H1 (cell line): Measurements from ENCODE around the gene PANX2. TPM values are rescaled to one million over a fixed set of nuclear protein-coding genes. Genes with fewer than 3 reads are reported as not detected.
A peak's percentile ranks its signal among the peaks of the same experiment; 100 is the strongest.

ENCODE experiments used
- CTCF ChIA-PET: fragments of 300-600 bp; sonication (Branson Sonifier 250); formaldehyde crosslinking; loops from one replicate; lab custom pipeline; 2021; ENCODE audit not compliant: partially characterized antibody; lab: Charles Lee
- POLR2A ChIA-PET: fragments of 300-600 bp; sonication (Branson Sonifier 250); formaldehyde crosslinking; loops from one replicate; lab custom pipeline; 2021; ENCODE audit warnings: inconsistent platforms; ENCODE audit not compliant: partially characterized antibody; lab: Charles Lee
- DNase-seq, 2 experiments: peaks; one replicate each; pipeline versions ENCODE4 v3.0.0 to v3.0.0-alpha.2; 2010 to 2022; ENCODE audit warnings: low spot score in 2 of 2, low read depth in 1 of 2, mixed read lengths in 1 of 2
- FAIRE-seq: peaks from 2 replicates; lab custom pipeline; 2011; peaks lifted over from hg19 to GRCh38; lab: Jason Lieb, UNC
- H2AFZ ChIP-seq: 2 replicates; pipeline ENCODE4 v1.8.1; 2012; ENCODE audit warnings: low read length, inconsistent platforms
- H2AK5ac ChIP-seq: 2 replicates; pipeline ENCODE4 v1.6.1; 2013; ENCODE audit warnings: low read depth, low read length
- H2BK120ac ChIP-seq: replicated peaks from 2 replicates; pipeline ENCODE3; 2013; ENCODE audit warnings: low read depth, low read length, inconsistent platforms
- H2BK12ac ChIP-seq: 2 replicates; pipeline ENCODE4 v1.6.1; 2013; ENCODE audit warnings: low read depth, low read length
- H2BK15ac ChIP-seq: 2 replicates; pipeline ENCODE4 v1.6.1; 2013; ENCODE audit warnings: low read length
- H2BK20ac ChIP-seq: 2 replicates; pipeline ENCODE4 v1.6.1; 2013; ENCODE audit warnings: low read length
- H2BK5ac ChIP-seq: 2 replicates; pipeline ENCODE4 v1.6.1; 2013; ENCODE audit warnings: low read depth, low read length
- H3K14ac ChIP-seq: 2 replicates; pipeline ENCODE4 v1.6.1; 2013; ENCODE audit warnings: inconsistent platforms; ENCODE audit not compliant: insufficient read length
- H3K18ac ChIP-seq: 2 replicates; pipeline ENCODE4 v1.6.1; 2013; ENCODE audit warnings: low read length; ENCODE audit errors: extremely low read depth
- H3K23ac ChIP-seq: 2 replicates; pipeline ENCODE4 v1.6.1; 2013; ENCODE audit warnings: inconsistent platforms; ENCODE audit not compliant: insufficient read length
- H3K23me2 ChIP-seq: 2 replicates; pipeline ENCODE4 v1.6.1; 2013; ENCODE audit warnings: low read depth, low read length
- H3K27ac ChIP-seq: 2 replicates; pipeline ENCODE4 v1.6.1; 2011; ENCODE audit warnings: low read depth, low read length, inconsistent platforms
- H3K27me3 ChIP-seq, 4 experiments: replicated peaks in 1 of 4; 1 replicate in 1 of 4; 2 replicates in 3 of 4; pipeline versions ENCODE4 v1.6.1 to v1.8.1; 2011 to 2013; ENCODE audit warnings: low read length in 3 of 4, mild to moderate bottlenecking in 3 of 4, inconsistent platforms in 2 of 4, mixed read lengths in 2 of 4, moderate library complexity in 1 of 4; ENCODE audit not compliant: control insufficient read depth in 3 of 4, insufficient read depth in 3 of 4; ENCODE audit errors: extremely low read depth in 1 of 4
- H3K36me3 ChIP-seq, 4 experiments: 2 replicates each; pipeline versions ENCODE4 v1.6.1 to v1.8.1; 2011 to 2013; ENCODE audit warnings: mild to moderate bottlenecking in 4 of 4, low read length in 3 of 4, moderate library complexity in 2 of 4, control low read depth in 1 of 4, inconsistent platforms in 1 of 4; ENCODE audit not compliant: insufficient read depth in 4 of 4, control insufficient read depth in 2 of 4
- H3K4ac ChIP-seq: replicated peaks from 2 replicates; pipeline ENCODE3; 2013; ENCODE audit warnings: low read length, low read depth, mixed read lengths, inconsistent platforms; ENCODE audit not compliant: insufficient read length
- H3K4me1 ChIP-seq, 4 experiments: replicated peaks in 1 of 4; 1 replicate in 1 of 4; 2 replicates in 3 of 4; pipeline versions ENCODE4 v1.6.1 to v1.8.1; 2011 to 2013; ENCODE audit warnings: low read length in 3 of 4, inconsistent platforms in 2 of 4, mixed read lengths in 1 of 4; ENCODE audit not compliant: insufficient read depth in 4 of 4, control insufficient read depth in 3 of 4
- H3K4me2 ChIP-seq, 2 experiments: 2 replicates each; pipeline versions ENCODE4 v1.6.1 to v1.8.1; 2011 to 2013; ENCODE audit warnings: low read depth in 2 of 2, low read length in 2 of 2, control low read depth in 1 of 2, inconsistent platforms in 1 of 2, mild to moderate bottlenecking in 1 of 2; ENCODE audit not compliant: insufficient read depth in 1 of 2
- H3K4me3 ChIP-seq, 4 experiments: fragments of 200-600, 300-600 bp in 1 of 4; sonication (generic), shearing (Covaris generic), sonication (Bioruptor Twin) in 1 of 4; 2 replicates each; pipeline versions ENCODE4 v1.5.1 to v1.8.1; 2011 to 2016; ENCODE audit warnings: low read length in 4 of 4, low read depth in 3 of 4, control low read depth in 2 of 4, inconsistent platforms in 2 of 4, mild to moderate bottlenecking in 2 of 4, mixed read lengths in 1 of 4, moderate library complexity in 1 of 4; ENCODE audit not compliant: insufficient read depth in 2 of 4; ENCODE audit errors: extremely low read depth in 1 of 4
- H3K56ac ChIP-seq: replicated peaks from 2 replicates; pipeline ENCODE3; 2013; ENCODE audit warnings: low read depth, mild to moderate bottlenecking, mixed read lengths, low read length, inconsistent platforms; ENCODE audit not compliant: insufficient read length
- H3K79me1 ChIP-seq: 2 replicates; pipeline ENCODE4 v1.6.1; 2013; ENCODE audit warnings: low read depth, low read length, control low read depth
- H3K79me2 ChIP-seq, 2 experiments: 2 replicates each; pipeline versions ENCODE4 v1.6.1 to v1.8.1; 2012 to 2013; ENCODE audit warnings: low read length in 2 of 2, mild to moderate bottlenecking in 2 of 2, inconsistent platforms in 1 of 2; ENCODE audit not compliant: insufficient read depth in 2 of 2, control insufficient read depth in 1 of 2
- H3K9ac ChIP-seq, 4 experiments: replicated peaks in 1 of 4; 1 replicate in 1 of 4; 2 replicates in 3 of 4; pipeline versions ENCODE4 v1.6.1 to v1.8.1; 2011 to 2013; ENCODE audit warnings: low read depth in 3 of 4, low read length in 3 of 4, control low read depth in 2 of 4, mild to moderate bottlenecking in 2 of 4, moderate library complexity in 2 of 4, inconsistent platforms in 1 of 4; ENCODE audit errors: extremely low read depth in 1 of 4
- H3K9me3 ChIP-seq, 2 experiments: 2 replicates each; pipeline versions ENCODE4 v1.6.1 to v1.8.1; 2012 to 2013; ENCODE audit warnings: mild to moderate bottlenecking in 2 of 2, moderate library complexity in 2 of 2, control low read depth in 1 of 2, inconsistent platforms in 1 of 2, low read depth in 1 of 2, low read length in 1 of 2, mixed read lengths in 1 of 2; ENCODE audit not compliant: insufficient read depth in 2 of 2
- H4K20me1 ChIP-seq, 2 experiments: replicated peaks in 1 of 2; 2 replicates each; pipeline versions ENCODE3 to v1.8.1; 2011 to 2013; ENCODE audit warnings: inconsistent platforms in 2 of 2, low read length in 2 of 2, mild to moderate bottlenecking in 1 of 2; ENCODE audit not compliant: insufficient read depth in 2 of 2, control insufficient read depth in 1 of 2
- H4K5ac ChIP-seq: 2 replicates; pipeline ENCODE4 v1.6.1; 2013; ENCODE audit warnings: low read length, low read depth, mixed read lengths, inconsistent platforms; ENCODE audit not compliant: insufficient read length
- H4K8ac ChIP-seq: 2 replicates; pipeline ENCODE4 v1.8.0; 2013; ENCODE audit warnings: mild to moderate bottlenecking, moderate library complexity, low read length, inconsistent platforms; ENCODE audit not compliant: insufficient read depth; ENCODE audit errors: extremely low read depth
- H4K91ac ChIP-seq: replicated peaks from 2 replicates; pipeline ENCODE3; 2013; ENCODE audit warnings: low read length, mixed read lengths, inconsistent platforms; ENCODE audit not compliant: insufficient read length
- BRCA1 ChIP-seq: IDR thresholded peaks from 2 replicates; pipeline ENCODE4 v1.6.1; 2012; ENCODE audit warnings: low read depth, low read length, improper control_type of control experiment
- CHD2 ChIP-seq: IDR thresholded peaks from 2 replicates; pipeline ENCODE4 v1.6.1; 2012; ENCODE audit warnings: low read length, improper control_type of control experiment
- CTBP2 ChIP-seq: IDR thresholded peaks from 2 replicates; pipeline ENCODE4 v1.7.0; 2011; ENCODE audit warnings: borderline replicate concordance, mild to moderate bottlenecking, moderate library complexity, mixed read lengths, low read length; ENCODE audit not compliant: insufficient read depth, insufficient read length
- KDM1A ChIP-seq: fragments of 200-600, 300-600 bp; sonication (generic); IDR thresholded peaks from 2 replicates; pipeline ENCODE4 v1.7.1; 2016; ENCODE audit warnings: mild to moderate bottlenecking, low read length, borderline replicate concordance
- NANOG ChIP-seq: IDR thresholded peaks from 2 replicates; pipeline ENCODE4 v1.6.1; 2011; ENCODE audit warnings: low read length, low read depth, mild to moderate bottlenecking, inconsistent platforms; ENCODE audit not compliant: insufficient read depth, poor library complexity, severe bottlenecking
- PHF8 ChIP-seq: fragments of 200-600 bp; sonication (generic); conservative IDR thresholded peaks from 2 replicates; pipeline ENCODE4 v1.7.1; 2012; ENCODE audit warnings: low read depth, mild to moderate bottlenecking, inconsistent platforms, low read length, moderate library complexity
- RAD21 ChIP-seq, 2 experiments: IDR thresholded peaks in 1 of 2; conservative IDR thresholded peaks in 1 of 2; 2 replicates each; pipeline ENCODE4 v1.6.1; 2011; ENCODE audit warnings: low read depth in 2 of 2, low read length in 2 of 2, improper control_type of control experiment in 1 of 2, inconsistent platforms in 1 of 2, mild to moderate bottlenecking in 1 of 2, moderate library complexity in 1 of 2
- SIN3A ChIP-seq, 2 experiments: IDR thresholded peaks in 1 of 2; conservative IDR thresholded peaks in 1 of 2; 2 replicates each; pipeline ENCODE4 v1.6.1; 2011 to 2012; ENCODE audit warnings: low read length in 2 of 2, improper control_type of control experiment in 1 of 2, low read depth in 1 of 2, mild to moderate bottlenecking in 1 of 2
- SIRT6 ChIP-seq: IDR thresholded peaks from one replicate; pipeline ENCODE4 v1.7.1; 2012; ENCODE audit warnings: low read length, inconsistent platforms
- TCF12 ChIP-seq: IDR thresholded peaks from 2 replicates; pipeline ENCODE4 v1.6.1; 2011; ENCODE audit warnings: low read depth, mild to moderate bottlenecking, low read length
- ZNF274 ChIP-seq: IDR thresholded peaks from 2 replicates; pipeline ENCODE4 v1.7.0; 2012; ENCODE audit warnings: low read length, borderline replicate concordance; ENCODE audit errors: extremely low read depth
- WGBS, 2 experiments: shearing (Covaris generic) in 1 of 2; methylation state at CpG; one replicate each; pipeline versions ENCODE4 v1.1.6 to v1.1.7; 2013 to 2015; ENCODE audit warnings: low lambda C conversion rate in 2 of 2, mixed read lengths in 2 of 2, inconsistent platforms in 1 of 2, low coverage in 1 of 2, missing lambda C conversion rate in 1 of 2; ENCODE audit not compliant: insufficient replicate concordance in 2 of 2, insufficient coverage in 1 of 2, insufficient read length in 1 of 2; ENCODE audit errors: extremely low coverage in 1 of 2, missing lambda C conversion rate in 1 of 2; 5-methylcytosine and 5-hydroxymethylcytosine counted together
- polyA plus RNA-seq, 7 experiments: library from polyadenylated mRNA; depleted of rRNA in 3 of 7; stranded (reverse) in 5 of 7; unstranded in 2 of 7; fragments of >200 nt in 5 of 7; fragments of 200-250 nt in 2 of 7; gene quantifications; 1 replicate in 5 of 7; 2 replicates in 1 of 7; 4 replicates in 1 of 7; pipeline versions ENCODE4 v1.2.1 to v1.2.3, GENCODE V29; 2011 to 2013; ENCODE audit warnings: missing spikeins in 2 of 7, mixed read lengths in 2 of 7
- total RNA-seq: library from RNA; stranded (reverse); fragmentation: NEBNext Ultra II Directional; extraction: Animal tissue kit (Norgen Biotek cat#: 25700); gene quantifications from 2 replicates; pipeline ENCODE4 v1.2.1, GENCODE V29; 2021

Gene PANX2
- total and polyA plus RNA-seq, 2 of the 8 experiments (the other 6 are each of a cell fraction or from before 2014, with no cell fraction given) = 3.5 to 5.0 TPM

- peaks cover 5% of the 10 kb centered on the region; the same call in 1 of the 2 replicates for H3K79me1 ChIP-seq
- H2AK5ac ChIP-seq = no peak overlapping the region
- no peaks in the 10 kb centered on the region for H3K27me3 ChIP-seq
- no peak overlapping the region for H3K9ac ChIP-seq
- no peak overlapping the region for H3K4ac ChIP-seq
- no peak for DNase-seq
- ChIA-PET POLR2A (interaction anchor here (1.5 kb wide), 1 partner anchor 9 kb away, joined by 4 read pairs; no protein-coding TSS in a partner anchor), CTCF (interaction anchor here (0.8 to 3.4 kb wide), 10 partner anchors 20 to 337 kb away, joined by 3 to 20 read pairs (median 4); no protein-coding TSS in a partner anchor)
- H3K79me2 ChIP-seq = peaks cover 0 to 13% of the 10 kb centered on the region in 2 experiments; a peak in 1 of 4 replicates
- no peak overlapping the region for H2BK15ac ChIP-seq
- no peak overlapping the region for H3K4me3 ChIP-seq
- no peak overlapping the region for H2BK120ac ChIP-seq
- no peak overlapping the region for H3K56ac ChIP-seq
- H3K4me2 ChIP-seq = no peak overlapping the region
- H3K9me3 ChIP-seq = no peaks in the 10 kb centered on the region
- no peak overlapping the region for H2BK20ac ChIP-seq
- H2BK5ac ChIP-seq = no peak overlapping the region
- H2AFZ ChIP-seq = no peak overlapping the region
- H3K36me3 ChIP-seq = peaks cover 4 to 32% (median 21%) of the 10 kb centered on the region in 4 experiments; a peak in 7 of 8 replicates
- no peak overlapping the region for H3K23ac ChIP-seq
- peaks cover 8 to 24% of the 10 kb centered on the region in 2 experiments for H4K20me1 ChIP-seq
- H3K18ac ChIP-seq = no peak overlapping the region
- peak overlapping the region; percentile 74 for H4K8ac ChIP-seq
- H4K91ac ChIP-seq = no peak overlapping the region
- H4K5ac ChIP-seq = no peak overlapping the region
- H3K27ac ChIP-seq = no peak overlapping the region
- peaks cover 0 to 3% (median 1%) of the 10 kb centered on the region in 4 experiments; a peak in 2 of 7 replicates for H3K4me1 ChIP-seq
- H2BK12ac ChIP-seq = no peak overlapping the region
- no peak overlapping the region for H3K14ac ChIP-seq
- FAIRE-seq = no peak
- no peaks in the 10 kb centered on the region for H3K23me2 ChIP-seq
- 95% methylated on average over 30 of the region's 32 CpGs; no CpG with 5 or more reads in 1 of the 2 experiments for WGBS, 2 experiments
- TF ChIP-seq TCF12 = no peak
- no peak for TF ChIP-seq CTBP2
- TF ChIP-seq BRCA1 = no peak
- no peak for TF ChIP-seq CHD2
- no peak for TF ChIP-seq RAD21 (IDR thresholded peaks at IDR 0.05 in 1 of 2, conservative IDR thresholded peaks at IDR 0.05 in 1 of 2; ENCODE audit: low read depth in 2 of 2, low read length in 2 of 2)
- TF ChIP-seq KDM1A = no peak
- no peak for TF ChIP-seq ZNF274
- TF ChIP-seq PHF8 = no peak
- no peak for TF ChIP-seq NANOG
- no peak for TF ChIP-seq SIN3A (conservative IDR thresholded peaks at IDR 0.05 in 1 of 2, IDR thresholded peaks at IDR 0.05 in 1 of 2; ENCODE audit: low read depth in 1 of 2, low read length in 2 of 2)
- TF ChIP-seq SIRT6 = no peak
Observed at GRCh38 chr22:50210378-50211139, 40.0 kb downstream of the PANX2 start.
